ENCODE measurements around the gene PRKAR1B.

Gene PRKAR1B

GRCh38 chr7:576524-577277 lies 150.4 kb downstream of the PRKAR1B start:
- peaks cover 16 to 22% of the 10 kb centered on the region in 2 donors for H3K4me1 ChIP-seq (ENCODE audit: control insufficient read depth in 2 of 2, insufficient read depth in 1 of 2, low read depth in 1 of 2, low read length in 2 of 2)
- H3K4me3 ChIP-seq (ENCODE audit: low read length in 2 of 2) = no peak overlapping the region
- H4K8ac ChIP-seq (ENCODE audit: low read depth, low read length) = no peak overlapping the region
- H2BK12ac ChIP-seq (ENCODE audit: low read length) = no peak overlapping the region
- no peak overlapping the region for H2BK120ac ChIP-seq (ENCODE audit: low read depth, low read length)
- no peak for DNase-seq (ENCODE audit: low spot score)
- WGBS, 2 donors (ENCODE audit: extremely low coverage in 2 of 2, insufficient read length in 2 of 2, insufficient replicate concordance in 1 of 2) = no CpG with 5 or more reads among the region's 37 CpGs
- H2AK5ac ChIP-seq (ENCODE audit: low read depth, low read length) = peak overlapping the region; percentile 63
- H3K4me2 ChIP-seq (ENCODE audit: insufficient read depth, low read length, poor library complexity, severe bottlenecking) = no peak overlapping the region
- H4K91ac ChIP-seq (ENCODE audit: low read depth, low read length, poor library complexity) = no peak overlapping the region
- H2AFZ ChIP-seq (ENCODE audit: low read length) = no peak overlapping the region
- H2BK15ac ChIP-seq (ENCODE audit: low read length) = peak overlapping the region; percentile 58
- peaks cover 0 to 1% of the 10 kb centered on the region in 2 donors for H3K9me3 ChIP-seq (replicated peaks in 1 of 2; ENCODE audit: control insufficient read depth in 2 of 2, insufficient read depth in 1 of 2, low read depth in 1 of 2, low read length in 2 of 2)
- no peak overlapping the region for H2BK5ac ChIP-seq (ENCODE audit: low read length)
- no peak overlapping the region for H3K27ac ChIP-seq (replicated peaks; ENCODE audit: low read length)
- no peak overlapping the region for H3K9ac ChIP-seq (ENCODE audit: low read depth, low read length, poor library complexity)
- peaks cover 0 to 4% of the 10 kb centered on the region in 2 donors for H3K36me3 ChIP-seq (replicated peaks in 1 of 2; ENCODE audit: control insufficient read depth in 2 of 2, insufficient read depth in 2 of 2, low read length in 2 of 2)
- no peak overlapping the region for H3K4ac ChIP-seq (ENCODE audit: low read length)
- peak overlapping the region; percentile 21 for H3K14ac ChIP-seq (ENCODE audit: low read length)
- no peaks in the 10 kb centered on the region for H3K27me3 ChIP-seq (ENCODE audit: control insufficient read depth in 3 of 3, insufficient read depth in 3 of 3, low read depth in 1 of 3, low read length in 3 of 3)
- H3K23ac ChIP-seq (ENCODE audit: low read depth, low read length, poor library complexity) = peak overlapping the region; percentile 65
- H3K18ac ChIP-seq (ENCODE audit: low read length) = peak overlapping the region; percentile 38
- peaks cover 6% of the 10 kb centered on the region for H3K79me1 ChIP-seq (ENCODE audit: low read depth, low read length)

GRCh38 chr7:575425-576366 lies 151.4 kb downstream of the PRKAR1B start:
- H4K91ac ChIP-seq (ENCODE audit: low read depth, low read length, poor library complexity) = peak overlapping the region; percentile 92
- H2BK12ac ChIP-seq (ENCODE audit: low read length) = peak overlapping the region; percentile 73
- H3K23ac ChIP-seq (ENCODE audit: low read depth, low read length, poor library complexity) = peak overlapping the region; percentile 95
- peak overlapping the region; percentile 37 for H2AK5ac ChIP-seq (ENCODE audit: low read depth, low read length)
- no peak overlapping the region for H3K4ac ChIP-seq (ENCODE audit: low read length)
- no peaks in the 10 kb centered on the region for H3K27me3 ChIP-seq (ENCODE audit: control insufficient read depth in 3 of 3, insufficient read depth in 3 of 3, low read depth in 1 of 3, low read length in 3 of 3)
- no peak for DNase-seq (ENCODE audit: low spot score)
- H3K14ac ChIP-seq (ENCODE audit: low read length) = no peak overlapping the region
- H3K4me2 ChIP-seq (ENCODE audit: insufficient read depth, low read length, poor library complexity, severe bottlenecking) = no peak overlapping the region
- H2BK120ac ChIP-seq (ENCODE audit: low read depth, low read length) = no peak overlapping the region
- H3K27ac ChIP-seq (replicated peaks; ENCODE audit: low read length) = no peak overlapping the region
- peak overlapping the region in 1 of 2 donors; percentile 23 for H3K4me3 ChIP-seq (ENCODE audit: low read length in 2 of 2)
- H2AFZ ChIP-seq (ENCODE audit: low read length) = no peak overlapping the region
- no peak overlapping the region for H3K18ac ChIP-seq (ENCODE audit: low read length)
- H3K9me3 ChIP-seq (replicated peaks in 1 of 2; ENCODE audit: control insufficient read depth in 2 of 2, insufficient read depth in 1 of 2, low read depth in 1 of 2, low read length in 2 of 2) = peaks cover 0 to 1% of the 10 kb centered on the region in 2 donors
- H2BK5ac ChIP-seq (ENCODE audit: low read length) = no peak overlapping the region
- H3K4me1 ChIP-seq (ENCODE audit: control insufficient read depth in 2 of 2, insufficient read depth in 1 of 2, low read depth in 1 of 2, low read length in 2 of 2) = peaks cover 16 to 22% of the 10 kb centered on the region in 2 donors
- no CpG with 5 or more reads among the region's 33 CpGs for WGBS, 2 donors (ENCODE audit: extremely low coverage in 2 of 2, insufficient read length in 2 of 2, insufficient replicate concordance in 1 of 2)
- H4K8ac ChIP-seq (ENCODE audit: low read depth, low read length) = no peak overlapping the region
- H3K79me1 ChIP-seq (ENCODE audit: low read depth, low read length) = peaks cover 6% of the 10 kb centered on the region
- no peak overlapping the region for H2BK15ac ChIP-seq (ENCODE audit: low read length)
- peaks cover 0 to 4% of the 10 kb centered on the region in 2 donors for H3K36me3 ChIP-seq (replicated peaks in 1 of 2; ENCODE audit: control insufficient read depth in 2 of 2, insufficient read depth in 2 of 2, low read length in 2 of 2)
- H3K9ac ChIP-seq (ENCODE audit: low read depth, low read length, poor library complexity) = peak overlapping the region; percentile 63

- Histone ChIP-seq H3K18ac (ENCODE audit: low read length) (no peak overlapping the region), H2BK5ac (ENCODE audit: low read length) (no peak overlapping the region), H4K91ac (ENCODE audit: low read depth, low read length, poor library complexity) (no peak overlapping the region), H3K4ac (ENCODE audit: low read length) (no peak overlapping the region), H3K27me3 (ENCODE audit: control insufficient read depth in 3 of 3, insufficient read depth in 3 of 3, low read depth in 1 of 3, low read length in 3 of 3) (no peaks in the 10 kb centered on the region), H3K36me3 (replicated peaks in 1 of 2; ENCODE audit: control insufficient read depth in 2 of 2, insufficient read depth in 2 of 2, low read length in 2 of 2) (peaks cover 0 to 4% of the 10 kb centered on the region in 2 donors), H2BK12ac (ENCODE audit: low read length) (no peak overlapping the region), H3K4me2 (ENCODE audit: insufficient read depth, low read length, poor library complexity, severe bottlenecking) (no peak overlapping the region), H3K23ac (ENCODE audit: low read depth, low read length, poor library complexity) (no peak overlapping the region), H2AFZ (ENCODE audit: low read length) (no peak overlapping the region), H3K14ac (ENCODE audit: low read length) (no peak overlapping the region), H3K9ac (ENCODE audit: low read depth, low read length, poor library complexity) (no peak overlapping the region), H3K4me3 (ENCODE audit: low read length in 2 of 2) (no peak overlapping the region), H3K27ac (replicated peaks; ENCODE audit: low read length) (no peak overlapping the region), H3K79me1 (ENCODE audit: low read depth, low read length) (peaks cover 6% of the 10 kb centered on the region), H2AK5ac (ENCODE audit: low read depth, low read length) (no peak overlapping the region), H4K8ac (ENCODE audit: low read depth, low read length) (no peak overlapping the region), H2BK120ac (ENCODE audit: low read depth, low read length) (no peak overlapping the region), H3K9me3 (replicated peaks in 1 of 2; ENCODE audit: control insufficient read depth in 2 of 2, insufficient read depth in 1 of 2, low read depth in 1 of 2, low read length in 2 of 2) (peaks cover 0 to 1% of the 10 kb centered on the region in 2 donors), H2BK15ac (ENCODE audit: low read length) (no peak overlapping the region), H3K4me1 (ENCODE audit: control insufficient read depth in 2 of 2, insufficient read depth in 1 of 2, low read depth in 1 of 2, low read length in 2 of 2) (peaks cover 16 to 22% of the 10 kb centered on the region in 2 donors)
- no peak for DNase-seq (ENCODE audit: low spot score)
- no CpG with 5 or more reads among the region's 23 CpGs for WGBS, 2 donors (ENCODE audit: extremely low coverage in 2 of 2, insufficient read length in 2 of 2, insufficient replicate concordance in 1 of 2)
Observed at GRCh38 chr7:574661-575395, 152.3 kb downstream of the PRKAR1B start.

All from neuronal stem cell (in vitro differentiated cells).